ENCODE results near the gene HSBP1L1.

HSBP1L1 gene

GRCh38 chr18:79952456-79952995 is 11.9 kb upstream of the HSBP1L1 start:
- DNase-seq (ENCODE audit: extremely low spot score): no peak
- POLR2A ChIA-PET: no interaction called here
- CTCF ChIA-PET: interaction anchor here (1.2 to 1.3 kb wide), 2 partner anchors 11 to 33 kb away, joined by 3 to 5 read pairs; no protein-coding TSS in a partner anchor
- TF ChIP-seq CTCF (IDR thresholded peaks at IDR 0.05; ENCODE audit: control extremely low read depth, extremely low read depth, low read depth, missing control alignments): no peak

GRCh38 chr18:79952996-79953559 is 11.4 kb upstream of the HSBP1L1 start:
- TF ChIP-seq CTCF (IDR thresholded peaks at IDR 0.05; ENCODE audit: control extremely low read depth, extremely low read depth, low read depth, missing control alignments): no peak
- CTCF ChIA-PET: interaction anchor here (1.2 kb wide), 1 partner anchor 12 kb away, joined by 3 read pairs; the partner anchor contains the start of gene HSBP1L1
- POLR2A ChIA-PET: no interaction called here
- DNase-seq (ENCODE audit: extremely low spot score): no peak

GRCh38 chr18:79953971-79954651 is 10.3 kb upstream of the HSBP1L1 start:
- no peak for DNase-seq (ENCODE audit: extremely low spot score)
- ChIA-PET POLR2A (no interaction called here), CTCF (interaction anchor here (1.2 to 2.3 kb wide), 3 partner anchors 9 to 258 kb away, joined by 3 to 7 read pairs (median 3); partner anchors contain the start of gene HSBP1L1)
- TF ChIP-seq CTCF (IDR thresholded peaks at IDR 0.05; ENCODE audit: control extremely low read depth, extremely low read depth, low read depth, missing control alignments): no peak

- ChIA-PET POLR2A (no interaction called here), CTCF (interaction anchor here (1.4 to 2.3 kb wide), 2 partner anchors 9 to 258 kb away, joined by 3 to 7 read pairs; no protein-coding TSS in a partner anchor)
- no peak for DNase-seq (ENCODE audit: extremely low spot score)
- no peak for TF ChIP-seq CTCF (IDR thresholded peaks at IDR 0.05; ENCODE audit: control extremely low read depth, extremely low read depth, low read depth, missing control alignments)
These were observed 9.7 kb upstream of the HSBP1L1 start for GRCh38 chr18:79954791-79955190.

- no peak for TF ChIP-seq CTCF (IDR thresholded peaks at IDR 0.05; ENCODE audit: control extremely low read depth, extremely low read depth, low read depth, missing control alignments)
- POLR2A ChIA-PET: no interaction called here
- CTCF ChIA-PET: interaction anchor here (1.3 to 2.3 kb wide), 3 partner anchors 8 to 259 kb away, joined by 3 to 7 read pairs (median 6); no protein-coding TSS in a partner anchor
- DNase-seq (ENCODE audit: extremely low spot score): no peak
These were observed 9.0 kb upstream of the HSBP1L1 start for GRCh38 chr18:79955302-79956075.

GRCh38 chr18:79956276-79956675 is 8.2 kb upstream of the HSBP1L1 start:
- no peak for DNase-seq (ENCODE audit: extremely low spot score)
- ChIA-PET POLR2A (no interaction called here), CTCF (interaction anchor here (1.0 to 1.3 kb wide), 2 partner anchors 11 to 25 kb away, joined by 3 to 6 read pairs; no protein-coding TSS in a partner anchor)
- no peak for TF ChIP-seq CTCF (IDR thresholded peaks at IDR 0.05; ENCODE audit: control extremely low read depth, extremely low read depth, low read depth, missing control alignments)

Data from GM10248 (cell line).